ENCODE results near the gene YY1.
A peak's percentile ranks its signal among the peaks of the same experiment; 100 is the strongest.
"Not testable (repeated sequence)": the region's sequence is repeated elsewhere in the genome, so short reads cannot be mapped to it uniquely, and the experiment has no call there.

Gene YY1

GRCh38 chr14:100238419-100239210, at the start of gene YY1:
Gene YY1, plus strand, starts transcription at chr14:100239144. Its CDS starts 101 bp downstream, at chr14:100239245.
- peak; percentile 100 for DNase-seq

GRCh38 chr14:100190126-100190525, 48.8 kb upstream of the YY1 start:
- no peak for DNase-seq

GRCh38 chr14:100191584-100192249, 47.2 kb upstream of the YY1 start:
- DNase-seq: no peak

GRCh38 chr14:100192250-100192671, 46.7 kb upstream of the YY1 start:
- no peak for DNase-seq

GRCh38 chr14:100192672-100193416, 46.1 kb upstream of the YY1 start:
- DNase-seq: peak; percentile 100

- DNase-seq: no peak
Measured at GRCh38 chr14:100193417-100194357, 45.3 kb upstream of the YY1 start.

- DNase-seq: no peak
Measured at GRCh38 chr14:100199240-100199860, 39.6 kb upstream of the YY1 start.

- no peak for DNase-seq
Measured at GRCh38 chr14:100200311-100200710, 38.6 kb upstream of the YY1 start.

GRCh38 chr14:100201701-100202100, 37.2 kb upstream of the YY1 start:
- DNase-seq: no peak

GRCh38 chr14:100202712-100203111, 36.2 kb upstream of the YY1 start:
- DNase-seq: no peak

- DNase-seq: no peak
Measured at GRCh38 chr14:100203146-100203545, 35.8 kb upstream of the YY1 start.

GRCh38 chr14:100203962-100204834, 34.7 kb upstream of the YY1 start:
- no peak for DNase-seq

- DNase-seq: not testable (repeated sequence)
Measured at GRCh38 chr14:100204835-100205167, 34.1 kb upstream of the YY1 start.

- DNase-seq: not testable (repeated sequence)
Measured at GRCh38 chr14:100207588-100207987, 31.4 kb upstream of the YY1 start.

GRCh38 chr14:100208136-100208535, 30.8 kb upstream of the YY1 start:
- DNase-seq: not testable (repeated sequence)

- DNase-seq: no peak
Measured at GRCh38 chr14:100211366-100211765, 27.6 kb upstream of the YY1 start.

GRCh38 chr14:100211893-100212292, 27.1 kb upstream of the YY1 start:
- no peak for DNase-seq

- no peak for DNase-seq
Measured at GRCh38 chr14:100212476-100213333, 26.2 kb upstream of the YY1 start.

GRCh38 chr14:100213587-100213955, 25.4 kb upstream of the YY1 start:
- DNase-seq: no peak

Measured in CD4-positive, alpha-beta T cell treated with Interleukin-17A for 4 hours (primary cell).